ENCODE measurements around the gene ZNF654.

- TF ChIP-seq POLR2A (IDR thresholded peaks at IDR 0.05; ENCODE audit: low read depth, low read length) (no peak), TAF1 (IDR thresholded peaks at IDR 0.05; ENCODE audit: low read depth, low read length) (no peak), POLR2AphosphoS5 (IDR thresholded peaks at IDR 0.05; ENCODE audit: low read depth, low read length) (no peak), PAX5 (IDR thresholded peaks at IDR 0.05; ENCODE audit: insufficient read depth, low read length, severe bottlenecking) (no peak)
These were observed 18.1 kb upstream of the ZNF654 start for GRCh38 chr3:88041005-88041404.

All from GM12891 (cell line).